Ishikawa (cell line): ENCODE results near the gene TFB2M.

ENCODE experiments used
- CEBPB ChIP-seq: IDR thresholded peaks from 2 replicates; pipeline ENCODE4 v1.6.1; 2012
- CREB1 ChIP-seq: IDR thresholded peaks from 2 replicates; pipeline ENCODE4 v1.6.1; 2012; ENCODE audit warnings: low read depth
- EGR1 ChIP-seq: IDR thresholded peaks from 2 replicates; pipeline ENCODE4 v1.6.1; 2012
- EP300 ChIP-seq: IDR thresholded peaks from 2 replicates; pipeline ENCODE4 v1.6.1; 2012; ENCODE audit warnings: borderline replicate concordance
- FOXM1 ChIP-seq: IDR thresholded peaks from 2 replicates; pipeline ENCODE4 v1.6.1; 2012; ENCODE audit warnings: low read depth, borderline replicate concordance
- MAX ChIP-seq: IDR thresholded peaks from 2 replicates; pipeline ENCODE4 v1.6.1; 2012
- NFIC ChIP-seq: IDR thresholded peaks from 2 replicates; pipeline ENCODE4 v1.6.1; 2012
- RAD21 ChIP-seq: IDR thresholded peaks from 2 replicates; pipeline ENCODE4 v1.6.1; 2012; ENCODE audit warnings: low read depth
- REST ChIP-seq: IDR thresholded peaks from 2 replicates; pipeline ENCODE4 v1.6.1; 2012; ENCODE audit warnings: low read depth, mild to moderate bottlenecking
- TAF1 ChIP-seq: IDR thresholded peaks from 2 replicates; pipeline ENCODE4 v1.6.1; 2012; ENCODE audit warnings: low read depth, mild to moderate bottlenecking
- TCF12 ChIP-seq: IDR thresholded peaks from 2 replicates; pipeline ENCODE4 v1.6.1; 2012; ENCODE audit warnings: low read depth
- TEAD4 ChIP-seq: IDR thresholded peaks from 2 replicates; pipeline ENCODE4 v1.6.1; 2012
- USF1 ChIP-seq: IDR thresholded peaks from 2 replicates; pipeline ENCODE4 v1.6.1; 2012
- YY1 ChIP-seq: IDR thresholded peaks from 2 replicates; pipeline ENCODE4 v1.6.1; 2012; ENCODE audit warnings: low read depth
- ZBTB7A ChIP-seq: IDR thresholded peaks from 2 replicates; pipeline ENCODE4 v1.6.1; 2012; ENCODE audit warnings: low read depth

TFB2M gene

GRCh38 chr1:246540738-246541491 lies 25.1 kb downstream of the TFB2M start:
- TF ChIP-seq CREB1 (no peak), CEBPB (no peak), TAF1 (no peak), REST (no peak), EP300 (no peak), USF1 (no peak), YY1 (no peak), MAX (no peak), FOXM1 (no peak)

DNA sequence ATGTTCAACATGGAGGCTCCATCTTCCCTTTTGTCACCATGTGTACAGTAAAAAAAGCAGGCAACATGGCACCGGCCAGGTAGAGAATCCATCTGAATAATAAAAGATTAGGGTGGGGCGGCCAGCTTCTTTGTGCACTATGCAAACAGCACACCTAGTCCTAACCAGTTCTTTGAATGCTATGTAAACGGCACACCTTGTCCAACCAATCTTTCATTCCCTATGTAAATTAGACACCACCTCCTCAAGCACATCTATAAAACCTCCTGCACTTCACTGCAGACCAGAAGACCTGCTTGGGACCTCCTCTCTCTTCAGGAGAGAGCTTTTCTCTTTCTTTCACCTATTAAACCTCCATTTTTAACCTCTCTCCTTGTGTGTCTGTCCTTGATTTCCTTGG lies 28.2 kb downstream of the TFB2M start:
- TF ChIP-seq EGR1 (no peak), NFIC (no peak), TEAD4 (no peak)

DNA sequence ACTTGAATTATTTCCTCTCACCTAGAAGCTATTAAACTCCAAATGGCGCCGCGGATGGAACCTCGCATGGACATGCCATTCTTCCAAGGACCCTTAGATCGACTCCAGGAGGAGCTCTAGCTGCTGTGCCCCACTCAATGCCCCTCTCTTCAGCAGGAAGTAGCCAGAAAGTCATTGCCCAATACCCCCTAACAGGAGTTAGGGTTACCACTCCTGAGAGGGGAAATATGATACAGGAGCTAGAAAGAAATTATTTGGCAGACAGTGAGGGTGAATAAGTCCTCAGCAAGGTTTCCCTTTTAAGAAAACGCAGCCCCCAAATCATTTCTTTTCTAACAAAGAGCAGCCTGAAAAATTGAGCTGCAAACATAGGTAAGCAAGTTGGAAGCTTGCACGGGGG lies 28.6 kb downstream of the TFB2M start:
- TF ChIP-seq CEBPB, result no peak
- TF ChIP-seq REST, result no peak
- TF ChIP-seq NFIC, result no peak
- TF ChIP-seq USF1, result no peak
- TF ChIP-seq TCF12, result no peak
- no peak for TF ChIP-seq EGR1
- TF ChIP-seq TEAD4, result no peak
- TF ChIP-seq YY1, result no peak
- TF ChIP-seq FOXM1, result no peak
- no peak for TF ChIP-seq CREB1
- no peak for TF ChIP-seq MAX
- TF ChIP-seq EP300, result no peak
- TF ChIP-seq ZBTB7A, result no peak
- no peak for TF ChIP-seq TAF1
- TF ChIP-seq RAD21, result no peak

GRCh38 chr1:246534114-246534513 lies 31.9 kb downstream of the TFB2M start:
- TF ChIP-seq RAD21 (no peak), CREB1 (no peak), EP300 (no peak), TCF12 (no peak), CEBPB (no peak), REST (no peak), TEAD4 (no peak), EGR1 (no peak), TAF1 (no peak), MAX (no peak), YY1 (no peak), ZBTB7A (no peak), FOXM1 (no peak), NFIC (no peak), USF1 (no peak)
